Body of pancreas (tissue), 4 donors: ENCODE data around the gene QARS1. TPM values are rescaled to one million over a fixed set of nuclear protein-coding genes. Genes with fewer than 3 reads are reported as not detected.

Source experiments
- ATAC-seq: fragments of 150-250 bp; one replicate; pipeline ENCODE4 v1.9.1; 2016
- DNase-seq, 4 donors: peaks; one replicate each; pipeline ENCODE4 v3.0.0-alpha.2; 2019
- H3K27ac ChIP-seq, 4 donors: fragments of 200-600 bp; sonication (generic); 1 replicate in 3 of 4; 2 replicates in 1 of 4; pipeline versions ENCODE4 v1.5.1 to v1.6.1; 2016 to 2019; ENCODE audit warnings: mild to moderate bottlenecking in 1 of 4, mixed read lengths in 1 of 4, moderate library complexity in 1 of 4
- H3K27me3 ChIP-seq, 2 donors: fragments of 200-600 bp; sonication (generic); one replicate each; pipeline ENCODE4 v1.6.0; 2016; ENCODE audit warnings: mild to moderate bottlenecking in 1 of 2
- H3K36me3 ChIP-seq, 2 donors: fragments of 200-600 bp; sonication (generic); replicated peaks in 1 of 2; 2 replicates each; pipeline ENCODE4 v1.5.1; 2016; ENCODE audit warnings: low read depth in 2 of 2; ENCODE audit not compliant: insufficient read depth in 1 of 2
- H3K4me1 ChIP-seq: fragments of 200-600 bp; sonication (generic); one replicate; pipeline ENCODE4 v1.6.0; 2016
- H3K4me3 ChIP-seq, 2 donors: fragments of 200-600 bp; sonication (generic); 1 replicate in 1 of 2; 2 replicates in 1 of 2; pipeline ENCODE4 v1.5.1; 2016 to 2019
- H3K9me3 ChIP-seq, 3 donors: fragments of 200-600 bp; sonication (generic); 1 replicate in 2 of 3; 2 replicates in 1 of 3; pipeline ENCODE4 v1.5.1; 2016
- CTCF ChIP-seq, 7 experiments: fragments of 450-650 bp in 4 of 7; fragments of 200-600 bp in 3 of 7; sonication (generic) in 3 of 7; IDR thresholded peaks; one replicate each; pipeline ENCODE4 v1.5.1; 2016 to 2019; ENCODE audit warnings: antibody characterized with exemption in 7 of 7
- POLR2A ChIP-seq, 3 donors: fragments of 450-650 bp; IDR thresholded peaks; one replicate each; pipeline ENCODE4 v1.6.1; 2016; ENCODE audit warnings: antibody characterized with exemption in 3 of 3, mild to moderate bottlenecking in 2 of 3
- WGBS, 2 donors: methylation state at CpG; one replicate each; pipeline ENCODE4 v1.1.5; 2017; 5-methylcytosine and 5-hydroxymethylcytosine counted together
- intact Hi-C: fragments of 100-400 bp; cut with DNase I; formaldehyde crosslinking; loops from one replicate; pipeline ENCODE4 v1.15.1; 2023
- total RNA-seq, 2 donors: library from RNA; depleted of rRNA; stranded (reverse); fragments of >200 nt; gene quantifications; one replicate each; pipeline ENCODE4 v1.1.0, GENCODE V29; 2016

QARS1 gene
- total RNA-seq, 2 donors from 2014 or later = 135 to 223 TPM

GRCh38 chr3:49110780-49111179 is 6.2 kb upstream of the QARS1 start:
- 82 to 83% methylated on average over 10 to 13 of the region's 13 CpGs for WGBS, 2 donors
- H3K36me3 ChIP-seq = peaks cover 9 to 51% of the 10 kb centered on the region in 2 donors

GRCh38 chr3:49108346-49108745 is 3.8 kb upstream of the QARS1 start:
- no peak overlapping the region for H3K4me3 ChIP-seq
- H3K36me3 ChIP-seq = peaks cover under 1 to 30% of the 10 kb centered on the region in 2 donors
- ATAC-seq = no peak
- H3K27ac ChIP-seq = no peak overlapping the region
- peaks cover 22% of the 10 kb centered on the region for H3K4me1 ChIP-seq
- no peaks in the 10 kb centered on the region for H3K27me3 ChIP-seq
- no peak for DNase-seq
- intact Hi-C loops = no loop called here
- no peak for TF ChIP-seq POLR2A (IDR thresholded peaks at IDR 0.05)
- TF ChIP-seq CTCF (IDR thresholded peaks at IDR 0.05) = no peak
- no peaks in the 10 kb centered on the region for H3K9me3 ChIP-seq
- WGBS, 2 donors = 80 to 86% methylated on average over 8 to 14 of the region's 14 CpGs

More at GRCh38 chr3:49110780-49111179, 6.2 kb upstream of the QARS1 start:
- Histone ChIP-seq H3K4me3 (no peak overlapping the region), H3K27me3 (no peaks in the 10 kb centered on the region), H3K27ac (no peak overlapping the region), H3K9me3 (no peaks in the 10 kb centered on the region), H3K4me1 (peaks cover 5% of the 10 kb centered on the region)
- TF ChIP-seq POLR2A (IDR thresholded peaks at IDR 0.05) = no peak
- TF ChIP-seq CTCF (IDR thresholded peaks at IDR 0.05) = no peak
- DNase-seq = no peak
- intact Hi-C loops = no loop called here
- no peak for ATAC-seq

- TF ChIP-seq CTCF (IDR thresholded peaks at IDR 0.05) = no peak
- no peak for TF ChIP-seq POLR2A (IDR thresholded peaks at IDR 0.05)
- H3K9me3 ChIP-seq = no peaks in the 10 kb centered on the region
- DNase-seq = no peak
- H3K4me3 ChIP-seq = peak overlapping the region; percentile 79 to 95
- intact Hi-C loops = no loop called here
- no peaks in the 10 kb centered on the region for H3K27me3 ChIP-seq
- WGBS, 2 donors = 0 to 1% methylated on average over 4 to 8 of the region's 8 CpGs
- peaks cover 27% of the 10 kb centered on the region for H3K4me1 ChIP-seq
- peak overlapping the region; percentile 27 to 88 (median 66) for H3K27ac ChIP-seq
- no peak for ATAC-seq
- peaks cover 0 to 22% of the 10 kb centered on the region in 2 donors for H3K36me3 ChIP-seq
These were observed 518 bp downstream of the QARS1 start for GRCh38 chr3:49104052-49104426.

- Histone ChIP-seq H3K27ac (no peak overlapping the region), H3K27me3 (no peaks in the 10 kb centered on the region), H3K9me3 (no peaks in the 10 kb centered on the region), H3K4me3 (no peak overlapping the region), H3K4me1 (peaks cover 17% of the 10 kb centered on the region), H3K36me3 (peaks cover 0 to 30% of the 10 kb centered on the region in 2 donors)
- DNase-seq (no peak), ATAC-seq (no peak)
- TF ChIP-seq POLR2A (IDR thresholded peaks at IDR 0.05) (no peak), CTCF (IDR thresholded peaks at IDR 0.05) (no peak)
- WGBS, 2 donors = 91 to 93% methylated on average over 8 to 11 of the region's 11 CpGs
- intact Hi-C loops = no loop called here
These were observed 4.4 kb downstream of the QARS1 start for GRCh38 chr3:49100046-49100615.
